ENCODE data around the gene SCRN2.

Gene SCRN2

GRCh38 chr17:47821031-47821423 is 20.0 kb downstream of the SCRN2 start:
- no peak for DNase-seq (ENCODE audit: low spot score)

- no peak for DNase-seq (ENCODE audit: low spot score)
Measured at GRCh38 chr17:47820033-47820789, 20.9 kb downstream of the SCRN2 start.

GRCh38 chr17:47819475-47819874 is 21.6 kb downstream of the SCRN2 start:
- no peak for DNase-seq (ENCODE audit: low spot score)

GRCh38 chr17:47818002-47818695 is 22.9 kb downstream of the SCRN2 start:
- DNase-seq (ENCODE audit: low spot score), result no peak

GRCh38 chr17:47816947-47817346 is 24.1 kb downstream of the SCRN2 start:
- DNase-seq (ENCODE audit: low spot score), result no peak

GRCh38 chr17:47816111-47816735 is 24.9 kb downstream of the SCRN2 start:
- DNase-seq (ENCODE audit: low spot score), result no peak

- no peak for DNase-seq (ENCODE audit: low spot score)
Measured at GRCh38 chr17:47815106-47815918, 25.8 kb downstream of the SCRN2 start.

GRCh38 chr17:47813512-47814031 is 27.5 kb downstream of the SCRN2 start:
- no peak for DNase-seq (ENCODE audit: low spot score)

- DNase-seq (ENCODE audit: low spot score), result no peak
Measured at GRCh38 chr17:47813077-47813476, 28.0 kb downstream of the SCRN2 start.

- no peak for DNase-seq (ENCODE audit: low spot score)
Measured at GRCh38 chr17:47812146-47812920, 28.7 kb downstream of the SCRN2 start.

GRCh38 chr17:47811709-47812108 is 29.4 kb downstream of the SCRN2 start:
- DNase-seq (ENCODE audit: low spot score), result peak; percentile 60

- DNase-seq (ENCODE audit: low spot score), result no peak
Measured at GRCh38 chr17:47810901-47811635, 30.0 kb downstream of the SCRN2 start.

GRCh38 chr17:47810200-47810821 is 30.8 kb downstream of the SCRN2 start:
- peak; percentile 79 for DNase-seq (ENCODE audit: low spot score)

- no peak for DNase-seq (ENCODE audit: low spot score)
Measured at GRCh38 chr17:47808830-47809480, 32.1 kb downstream of the SCRN2 start.

- no peak for DNase-seq (ENCODE audit: low spot score)
Measured at GRCh38 chr17:47808036-47808829, 32.8 kb downstream of the SCRN2 start.

- no peak for DNase-seq (ENCODE audit: low spot score)
Measured at GRCh38 chr17:47807421-47807820, 33.7 kb downstream of the SCRN2 start.

GRCh38 chr17:47806913-47807255 is 34.2 kb downstream of the SCRN2 start:
- DNase-seq (ENCODE audit: low spot score), result no peak

GRCh38 chr17:47806026-47806912 is 34.8 kb downstream of the SCRN2 start:
- DNase-seq (ENCODE audit: low spot score), result no peak
